HFFc6 (cell line): Measurements from ENCODE around the gene PITHD1. TPM values are rescaled to one million over a fixed set of nuclear protein-coding genes. Genes with fewer than 3 reads are reported as not detected.
A peak's percentile ranks its signal among the peaks of the same experiment; 100 is the strongest.

Experiments
- DNase-seq: peaks from one replicate; pipeline ENCODE4 v3.0.0-alpha.2; 2018
- H3K27ac Mint-ChIP-seq: 2 replicates; pipeline ENCODE4 v1.8.0; 2020; ENCODE audit warnings: mild to moderate bottlenecking, mixed read lengths
- H3K27me3 Mint-ChIP-seq: 2 replicates; pipeline ENCODE4 v1.8.0; 2021; ENCODE audit warnings: mild to moderate bottlenecking, moderate library complexity, mixed read lengths; ENCODE audit not compliant: insufficient read depth
- H3K36me3 Mint-ChIP-seq: 2 replicates; pipeline ENCODE4 v1.8.0; 2021; ENCODE audit warnings: low read depth, mixed read lengths
- H3K4me1 Mint-ChIP-seq: 2 replicates; pipeline ENCODE4 v1.8.0; 2020; ENCODE audit warnings: low read depth, mixed read lengths
- H3K4me3 Mint-ChIP-seq: 2 replicates; pipeline ENCODE4 v1.8.0; 2020; ENCODE audit warnings: mild to moderate bottlenecking, moderate library complexity, mixed read lengths
- H3K9me3 Mint-ChIP-seq: 2 replicates; pipeline ENCODE4 v1.8.0; 2020; ENCODE audit warnings: mild to moderate bottlenecking, mixed read lengths
- total RNA-seq, 6 experiments: library from RNA; stranded (reverse); fragmentation: NEBNext Ultra II Directional; extraction: Animal tissue kit (Norgen Biotek cat#: 25700); gene quantifications; 2 replicates in 1 of 6; 3 replicates in 5 of 6; pipeline ENCODE4 v1.2.3, GENCODE V29; 2021
- TF ChIP-seq, protein P1 (sequence below): fragments of 200-600 bp; sonication (generic); IDR thresholded peaks from 2 replicates; pipeline ENCODE4 v1.5.0; 2021; ENCODE audit warnings: antibody characterized with exemption, mild to moderate bottlenecking

The PITHD1 gene
- total RNA-seq, 6 experiments from 2014 or later, result 41.8 to 45.7 (median 44.8) TPM

DNA sequence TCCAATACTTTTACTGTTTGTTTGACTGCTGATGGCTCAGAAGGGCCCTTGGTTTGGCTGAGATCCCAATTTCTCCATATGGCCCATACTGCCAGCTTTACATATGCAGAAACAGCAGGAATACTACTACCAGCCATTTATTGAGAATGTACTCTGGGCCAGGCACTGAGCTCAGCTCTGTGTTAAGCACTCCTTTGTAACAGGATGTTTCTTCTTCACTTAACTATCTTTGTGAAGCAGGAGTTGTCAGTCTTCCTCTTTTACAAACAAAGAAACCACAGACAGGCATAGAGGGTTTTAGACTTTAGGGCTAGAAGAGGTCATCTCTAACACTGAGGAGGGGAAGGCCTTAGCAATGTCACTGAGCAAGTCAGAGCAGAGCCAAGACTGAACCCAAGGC, 38.7 kb downstream of the PITHD1 start:
- Mint-ChIP-seq H3K4me1 (no peaks in the 10 kb centered on the region), H3K36me3 (no peaks in the 10 kb centered on the region)

DNA sequence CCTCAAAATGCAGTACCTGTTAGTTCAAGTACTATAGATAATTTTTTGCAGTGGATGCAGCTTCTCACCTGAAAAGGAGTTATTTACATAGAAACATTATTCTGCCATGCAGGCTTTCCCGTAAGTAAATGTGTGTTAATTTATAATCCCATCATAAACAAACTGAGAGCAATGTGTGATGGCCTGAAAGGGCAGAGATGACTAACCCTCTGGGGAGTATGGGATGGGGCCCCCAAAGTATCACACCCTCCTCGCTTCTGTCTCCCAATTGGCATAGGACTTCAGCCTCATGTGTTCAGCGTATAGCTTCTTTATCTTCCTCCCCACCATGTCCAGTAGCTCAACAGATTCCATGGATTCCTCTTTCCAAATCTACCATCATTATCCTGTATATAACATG, 39.4 kb downstream of the PITHD1 start:
- Mint-ChIP-seq H3K4me1 (no peaks in the 10 kb centered on the region), H3K4me3 (no peak overlapping the region), H3K27ac (no peak overlapping the region), H3K9me3 (no peaks in the 10 kb centered on the region), H3K36me3 (no peaks in the 10 kb centered on the region), H3K27me3 (no peaks in the 10 kb centered on the region)
- DNase-seq, result no peak
- TF ChIP-seq, protein P1, sequence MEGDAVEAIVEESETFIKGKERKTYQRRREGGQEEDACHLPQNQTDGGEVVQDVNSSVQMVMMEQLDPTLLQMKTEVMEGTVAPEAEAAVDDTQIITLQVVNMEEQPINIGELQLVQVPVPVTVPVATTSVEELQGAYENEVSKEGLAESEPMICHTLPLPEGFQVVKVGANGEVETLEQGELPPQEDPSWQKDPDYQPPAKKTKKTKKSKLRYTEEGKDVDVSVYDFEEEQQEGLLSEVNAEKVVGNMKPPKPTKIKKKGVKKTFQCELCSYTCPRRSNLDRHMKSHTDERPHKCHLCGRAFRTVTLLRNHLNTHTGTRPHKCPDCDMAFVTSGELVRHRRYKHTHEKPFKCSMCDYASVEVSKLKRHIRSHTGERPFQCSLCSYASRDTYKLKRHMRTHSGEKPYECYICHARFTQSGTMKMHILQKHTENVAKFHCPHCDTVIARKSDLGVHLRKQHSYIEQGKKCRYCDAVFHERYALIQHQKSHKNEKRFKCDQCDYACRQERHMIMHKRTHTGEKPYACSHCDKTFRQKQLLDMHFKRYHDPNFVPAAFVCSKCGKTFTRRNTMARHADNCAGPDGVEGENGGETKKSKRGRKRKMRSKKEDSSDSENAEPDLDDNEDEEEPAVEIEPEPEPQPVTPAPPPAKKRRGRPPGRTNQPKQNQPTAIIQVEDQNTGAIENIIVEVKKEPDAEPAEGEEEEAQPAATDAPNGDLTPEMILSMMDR, result no peak

More for the DNA sequence above, 38.7 kb downstream of the PITHD1 start:
- Mint-ChIP-seq H3K27me3 (no peaks in the 10 kb centered on the region), H3K27ac (no peak overlapping the region), H3K9me3 (no peaks in the 10 kb centered on the region), H3K4me3 (no peak overlapping the region)
- DNase-seq, result no peak
- TF ChIP-seq, protein P1, result no peak

DNA sequence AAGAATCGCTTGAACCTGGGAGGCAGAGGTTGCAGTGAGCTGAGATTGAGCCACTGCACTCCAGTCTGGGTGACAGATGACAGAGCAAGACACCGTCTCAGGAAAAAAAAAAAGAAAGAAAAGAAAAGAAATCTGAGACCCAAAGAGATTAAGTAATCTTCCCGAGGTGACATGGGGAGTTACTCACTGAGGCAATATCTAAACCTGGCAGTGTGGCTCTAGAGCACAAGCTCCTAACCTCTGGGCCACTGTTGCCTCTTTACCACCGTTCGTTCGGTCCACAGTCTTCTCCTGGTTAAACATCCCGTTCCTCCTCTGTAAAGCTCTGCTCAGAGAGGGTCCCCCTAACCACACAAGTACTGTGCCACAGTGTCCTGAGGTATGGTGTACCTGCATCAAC, 45.5 kb downstream of the PITHD1 start:
- H3K4me3 Mint-ChIP-seq, result peak overlapping the region; percentile 100
- H3K27ac Mint-ChIP-seq, result no peak overlapping the region
- TF ChIP-seq, protein P1, result no peak
- H3K36me3 Mint-ChIP-seq, result no peaks in the 10 kb centered on the region; the same call in 1 of the 2 replicates
- H3K9me3 Mint-ChIP-seq, result no peaks in the 10 kb centered on the region
- H3K4me1 Mint-ChIP-seq, result peaks cover 17% of the 10 kb centered on the region
- no peaks in the 10 kb centered on the region for H3K27me3 Mint-ChIP-seq
- no peak for DNase-seq

DNA sequence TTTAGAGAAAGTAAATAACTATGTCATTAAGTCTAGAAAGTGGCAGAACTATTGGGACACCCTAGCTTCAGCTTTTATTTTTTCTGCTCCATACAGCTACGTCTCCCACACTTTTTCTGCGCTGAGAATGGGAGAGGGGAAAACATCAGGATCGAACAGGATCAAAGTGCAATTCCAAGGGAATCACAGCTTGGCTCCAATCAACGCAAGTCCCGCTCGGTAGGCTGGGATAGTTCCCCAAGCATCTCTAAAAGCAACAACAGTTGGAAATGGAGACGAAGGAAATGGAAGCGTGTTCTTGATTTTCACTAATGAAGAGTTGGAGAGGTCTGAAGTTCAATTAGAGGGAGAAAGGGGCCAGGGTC, 46.5 kb downstream of the PITHD1 start:
- DNase-seq, result no peak
- no peaks in the 10 kb centered on the region for H3K27me3 Mint-ChIP-seq
- H3K4me1 Mint-ChIP-seq, result peaks cover 17% of the 10 kb centered on the region
- H3K9me3 Mint-ChIP-seq, result no peaks in the 10 kb centered on the region
- TF ChIP-seq, protein P1, result no peak
- peak overlapping the region; percentile 100 for H3K4me3 Mint-ChIP-seq
- peak overlapping the region; percentile 96 for H3K27ac Mint-ChIP-seq
- no peaks in the 10 kb centered on the region; the same call in 1 of the 2 replicates for H3K36me3 Mint-ChIP-seq

DNA sequence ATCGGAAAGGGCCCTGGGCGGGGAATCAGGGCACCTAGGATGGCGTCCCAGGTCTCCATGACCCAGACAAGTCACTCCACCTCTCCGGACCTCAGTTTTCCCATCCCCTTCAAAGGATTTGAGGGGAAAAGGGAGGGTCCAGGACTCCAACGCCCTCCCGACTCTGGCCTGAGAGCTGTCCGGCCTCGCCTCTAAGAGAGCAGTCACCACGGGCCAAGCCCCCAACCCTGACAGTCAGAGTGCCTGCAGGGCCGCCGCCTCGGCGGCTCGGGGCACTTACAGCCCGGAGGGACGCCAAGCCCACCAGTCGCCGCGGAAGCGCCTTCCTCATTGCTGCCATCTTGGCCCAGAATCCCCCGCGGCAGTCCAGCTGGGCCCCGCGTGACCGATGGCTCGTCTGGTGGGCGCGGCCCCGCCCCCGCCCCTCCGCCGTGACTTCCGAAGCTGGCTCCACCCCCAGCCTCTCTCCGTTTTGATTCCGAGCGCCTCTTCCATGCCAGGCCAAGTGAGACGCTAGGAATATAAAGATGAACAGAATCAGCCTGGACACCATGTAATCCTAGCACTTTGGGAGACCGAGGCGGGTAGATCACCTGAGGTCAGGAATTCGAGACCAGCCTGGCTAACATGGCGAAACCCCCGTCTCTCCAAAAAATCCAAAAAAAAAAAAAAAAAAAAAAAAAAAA, 47.0 kb downstream of the PITHD1 start, which contains the start of gene HMGCL:
Gene HMGCL (minus strand): TSS at position 354 of the 686 bp plus-strand sequence. CDS start 14 bp downstream, at position 340.
- Mint-ChIP-seq H3K4me1 (peaks cover 17% of the 10 kb centered on the region), H3K27ac (peak within 1 kb of the TSS; percentile 96), H3K27me3 (no peaks in the 10 kb centered on the region), H3K4me3 (peak within 1 kb of the TSS; percentile 100), H3K36me3 (no peaks in the 10 kb centered on the region; the same call in 1 of the 2 replicates), H3K9me3 (no peaks in the 10 kb centered on the region)
- TF ChIP-seq, protein P1, result no peak
- DNase-seq, result peak; percentile 80
